GM12891 (cell line): ENCODE results near the gene GRAMD2B.

Experiments used
- DNase-seq: peaks from one replicate; pipeline ENCODE4 v3.0.0; 2011; ENCODE audit warnings: low spot score; ENCODE audit not compliant: insufficient read length
- FAIRE-seq: peaks from 2 replicates; lab custom pipeline; 2011; peaks lifted over from hg19 to GRCh38; lab: Jason Lieb, UNC
- PAX5 ChIP-seq: IDR thresholded peaks from 2 replicates; pipeline ENCODE4 v1.6.1; 2011; ENCODE audit warnings: low read length, moderate library complexity, mild to moderate bottlenecking; ENCODE audit not compliant: insufficient read depth, severe bottlenecking
- POLR2A ChIP-seq: IDR thresholded peaks from 2 replicates; pipeline ENCODE4 v1.6.1; 2011; ENCODE audit warnings: low read depth, low read length, control low read depth
- POLR2AphosphoS5 ChIP-seq: IDR thresholded peaks from 2 replicates; pipeline ENCODE4 v1.6.1; 2011; ENCODE audit warnings: low read depth, low read length, control low read depth
- POU2F2 ChIP-seq: IDR thresholded peaks from 2 replicates; pipeline ENCODE4 v1.6.1; 2011; ENCODE audit warnings: low read depth, mild to moderate bottlenecking, control low read depth, low read length, moderate library complexity
- SPI1 ChIP-seq: IDR thresholded peaks from 2 replicates; pipeline ENCODE4 v1.6.1; 2011; ENCODE audit warnings: low read depth, low read length, control low read depth
- TAF1 ChIP-seq: IDR thresholded peaks from 2 replicates; pipeline ENCODE4 v1.6.1; 2011; ENCODE audit warnings: low read depth, low read length, control low read depth

GRAMD2B gene

GRCh38 chr5:126526493-126526892 is 103.3 kb downstream of the GRAMD2B start:
- no peak for TF ChIP-seq POLR2AphosphoS5
- no peak for TF ChIP-seq POU2F2
- TF ChIP-seq PAX5, result no peak
- no peak for TF ChIP-seq TAF1
- DNase-seq (no peak), FAIRE-seq (no peak)

GRCh38 chr5:126527158-126527557 is 103.9 kb downstream of the GRAMD2B start:
- TF ChIP-seq SPI1, result no peak
- no peak for TF ChIP-seq PAX5
- TF ChIP-seq POLR2AphosphoS5, result no peak
- TF ChIP-seq POLR2A, result no peak
- DNase-seq (no peak), FAIRE-seq (no peak)

DNA sequence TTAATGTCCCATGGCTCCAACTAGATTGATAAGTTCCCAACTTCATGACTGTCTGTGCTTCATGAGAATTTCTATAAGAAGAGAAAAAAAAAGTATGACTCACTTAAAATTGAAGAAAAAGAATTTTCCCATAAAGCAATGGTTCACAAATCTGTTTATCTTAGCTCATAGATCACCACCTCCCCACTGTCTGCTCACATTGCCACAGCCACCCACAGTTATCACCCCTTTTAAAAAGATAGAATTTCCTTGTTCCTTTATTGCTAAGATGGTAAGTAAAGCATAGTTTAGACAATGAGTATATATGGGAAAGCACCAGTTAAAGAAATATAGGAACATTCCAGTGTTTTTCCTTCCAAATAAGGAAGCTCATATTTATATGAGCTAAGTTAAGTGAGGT is 104.7 kb downstream of the GRAMD2B start:
- FAIRE-seq (no peak), DNase-seq (no peak)
- TF ChIP-seq TAF1 (no peak), POLR2A (no peak), PAX5 (no peak), POLR2AphosphoS5 (no peak), SPI1 (no peak), POU2F2 (no peak)

DNA sequence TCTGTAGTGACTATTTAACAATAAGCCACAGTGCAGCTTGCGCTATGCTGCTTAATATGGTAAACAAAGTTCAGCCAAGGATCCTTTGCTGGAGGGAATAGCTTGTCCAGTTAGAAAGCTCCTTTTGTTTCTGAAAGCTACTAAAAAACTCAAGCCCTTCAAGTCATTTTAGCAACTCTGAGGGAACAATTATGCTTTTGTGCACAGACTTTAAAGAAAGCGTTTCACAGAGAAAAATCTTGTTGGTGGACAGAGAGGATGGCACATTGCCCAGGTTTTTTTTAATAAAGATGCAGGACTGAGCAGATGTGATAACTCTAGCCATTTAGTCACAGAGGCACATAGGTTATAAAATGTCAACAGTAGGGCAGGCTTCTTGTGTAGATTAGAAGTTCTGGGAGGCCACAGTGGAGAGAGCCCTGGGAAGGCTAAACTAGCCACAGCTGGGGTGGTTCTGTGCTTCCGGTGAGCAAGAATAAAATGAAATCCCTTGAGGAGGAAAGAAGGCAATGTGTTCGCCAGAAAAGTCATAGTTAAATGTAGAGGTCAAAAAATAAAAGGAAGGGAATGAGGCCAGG is 108.4 kb downstream of the GRAMD2B start:
- TF ChIP-seq POLR2A (no peak), SPI1 (no peak), PAX5 (no peak), POLR2AphosphoS5 (no peak), TAF1 (no peak), POU2F2 (no peak)
- DNase-seq (no peak), FAIRE-seq (no peak)

GRCh38 chr5:126534553-126534952 is 111.3 kb downstream of the GRAMD2B start:
- TF ChIP-seq SPI1 (no peak), PAX5 (no peak), POLR2A (no peak), POU2F2 (no peak), POLR2AphosphoS5 (no peak), TAF1 (no peak)
- DNase-seq (no peak), FAIRE-seq (no peak)

- no peak for FAIRE-seq
- no peak for TF ChIP-seq POU2F2
- no peak for TF ChIP-seq TAF1
- TF ChIP-seq SPI1, result no peak
- TF ChIP-seq POLR2AphosphoS5, result no peak
- no peak for TF ChIP-seq POLR2A
- TF ChIP-seq PAX5, result no peak
- DNase-seq, result no peak
These were observed 112.8 kb downstream of the GRAMD2B start for GRCh38 chr5:126535856-126536545.

GRCh38 chr5:126536874-126537273 is 113.7 kb downstream of the GRAMD2B start:
- no peak for DNase-seq
- no peak for TF ChIP-seq TAF1
- TF ChIP-seq SPI1, result no peak
- TF ChIP-seq POLR2AphosphoS5, result no peak
- no peak for TF ChIP-seq PAX5
- TF ChIP-seq POU2F2, result no peak
- no peak for TF ChIP-seq POLR2A
- FAIRE-seq, result no peak

DNA sequence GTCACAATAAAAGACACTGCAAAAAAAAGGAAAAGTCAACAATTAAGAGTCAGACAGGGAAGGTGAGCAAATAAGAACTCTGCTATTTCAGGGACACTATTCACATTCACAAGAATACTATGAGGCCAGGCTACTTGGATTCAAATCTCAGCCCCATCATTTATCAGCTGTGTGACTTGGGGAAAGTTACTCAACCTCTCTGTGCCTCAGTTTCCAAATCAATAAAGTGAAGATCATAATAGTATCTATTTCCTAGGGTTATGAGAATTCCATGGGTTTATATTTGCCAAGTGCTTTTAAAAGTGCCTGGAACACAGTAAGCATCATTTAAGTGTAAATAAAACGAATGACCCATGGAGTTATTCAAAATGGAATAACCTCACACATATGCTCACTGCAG is 115.4 kb downstream of the GRAMD2B start:
- TF ChIP-seq POLR2A (no peak), PAX5 (no peak), POLR2AphosphoS5 (no peak), POU2F2 (no peak), SPI1 (no peak), TAF1 (no peak)
- DNase-seq (no peak), FAIRE-seq (no peak)

DNA sequence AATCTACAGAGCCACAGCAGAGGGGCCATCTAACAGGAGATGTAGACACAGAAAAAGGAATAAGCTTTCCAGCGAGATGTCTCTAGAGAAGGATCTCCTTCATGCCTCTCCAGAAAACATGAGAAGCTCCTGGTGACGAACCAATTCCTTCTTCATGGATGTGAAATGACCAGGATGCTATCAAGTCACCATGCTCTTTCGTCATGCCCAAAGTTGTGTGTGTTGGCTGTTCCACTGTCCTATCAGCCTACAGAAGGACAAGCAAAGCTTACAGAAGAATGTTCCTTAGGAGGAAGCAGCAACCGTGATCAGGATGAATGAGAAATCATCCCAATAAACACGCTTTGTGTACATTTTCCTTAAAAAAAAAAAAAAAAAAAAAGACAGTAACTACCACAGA is 117.4 kb downstream of the GRAMD2B start:
- TF ChIP-seq POU2F2 (no peak), SPI1 (no peak), POLR2A (no peak), TAF1 (no peak), PAX5 (no peak)
- DNase-seq (no peak), FAIRE-seq (no peak)

GRCh38 chr5:126542441-126542840 is 119.2 kb downstream of the GRAMD2B start:
- no peak for DNase-seq
- TF ChIP-seq POLR2A (no peak), POU2F2 (no peak), PAX5 (no peak), POLR2AphosphoS5 (no peak), TAF1 (no peak), SPI1 (no peak)
- FAIRE-seq, result no peak

GRCh38 chr5:126543009-126543408 is 119.8 kb downstream of the GRAMD2B start:
- DNase-seq, result no peak
- no peak for FAIRE-seq
- TF ChIP-seq POLR2AphosphoS5 (no peak), PAX5 (no peak), POLR2A (no peak), TAF1 (no peak), POU2F2 (no peak), SPI1 (no peak)
